SK-N-MC (cell line): ENCODE results near the gene TBC1D14.

Experiments
- EZH2 ChIP-seq: fragments of 200-600 bp; sonication (generic); IDR thresholded peaks from one replicate; pipeline ENCODE4 v1.6.1; 2017; ENCODE audit warnings: antibody characterized with exemption
- FOXP2 ChIP-seq: optimal IDR thresholded peaks from 2 replicates; pipeline ENCODE3; 2011; ENCODE audit warnings: mild to moderate bottlenecking, moderate library complexity; ENCODE audit not compliant: insufficient read depth; ENCODE audit errors: extremely low read length, control extremely low read depth
- POLR2AphosphoS5 ChIP-seq: IDR thresholded peaks from 2 replicates; pipeline ENCODE4 v1.6.1; 2012; ENCODE audit warnings: mild to moderate bottlenecking, low read depth, low read length, borderline replicate concordance

DNA sequence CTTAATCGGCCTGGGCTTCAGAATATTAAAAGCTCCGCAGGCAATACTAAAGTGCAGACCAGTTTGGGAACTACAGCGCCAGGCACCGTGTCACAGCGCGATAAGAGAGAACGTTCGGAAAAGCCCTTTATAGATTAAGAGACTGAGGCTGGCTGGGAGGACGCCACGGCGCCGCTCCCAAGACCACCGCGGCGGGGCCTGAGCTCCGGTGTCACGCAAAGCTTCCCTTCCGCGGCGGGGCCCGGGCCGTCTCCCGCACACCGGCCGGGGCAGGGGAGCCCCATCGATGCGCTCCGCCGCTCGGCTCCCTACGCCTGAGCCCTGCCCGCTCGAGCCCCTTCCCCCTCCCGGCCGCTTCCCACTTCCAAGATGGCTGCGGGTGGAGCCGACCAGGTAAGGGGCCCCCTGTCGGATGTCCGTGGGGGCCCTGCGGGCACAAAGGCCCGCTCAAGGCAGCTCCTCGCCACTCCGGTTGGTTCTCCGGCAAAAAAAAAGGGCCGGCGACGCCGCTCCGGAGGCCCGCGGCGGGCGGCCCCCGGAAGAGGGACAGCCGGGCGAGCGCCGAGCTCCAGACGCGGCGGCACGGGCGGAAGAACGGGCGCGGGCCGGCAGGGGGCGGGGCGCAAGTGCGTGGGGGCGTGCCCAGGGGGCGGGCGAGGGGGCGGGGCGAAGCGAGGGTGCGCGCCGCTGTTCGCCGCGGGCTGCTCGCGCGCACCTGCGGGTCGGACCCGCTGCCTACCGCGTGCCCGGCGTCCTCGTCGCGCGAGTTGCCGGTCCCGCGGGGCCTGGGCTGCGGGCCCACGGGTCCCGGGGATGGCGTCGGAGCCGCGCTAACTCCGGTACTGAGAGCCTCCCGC lies at the start of gene TBC1D14:
- TF ChIP-seq EZH2 (no peak), POLR2AphosphoS5 (peak; percentile 17; the same call in 1 of the 2 replicates), FOXP2 (no peak)
